SJCRH30 (cell line): Measurements from ENCODE around the gene NCOA6. TPM values are rescaled to one million over a fixed set of nuclear protein-coding genes. Genes with fewer than 3 reads are reported as not detected.

ENCODE experiments used
- DNase-seq, 2 experiments: peaks; one replicate each; pipeline ENCODE4 v3.0.0-alpha.2; 2015 to 2020
- H3K27ac ChIP-seq: fragments of 250-450 bp; sonication (Bioruptor Pico); 2 replicates; pipeline ENCODE4 v1.5.1; 2020; ENCODE audit warnings: mild to moderate bottlenecking, moderate library complexity
- H3K27me3 ChIP-seq: fragments of 250-450 bp; sonication (Bioruptor Pico); 2 replicates; pipeline ENCODE4 v1.5.1; 2020; ENCODE audit warnings: mild to moderate bottlenecking, moderate library complexity
- H3K36me3 ChIP-seq: fragments of 250-450 bp; sonication (Bioruptor Pico); 2 replicates; pipeline ENCODE4 v1.5.1; 2020; ENCODE audit warnings: mild to moderate bottlenecking, moderate library complexity
- H3K4me1 ChIP-seq: fragments of 250-450 bp; sonication (Bioruptor Pico); 2 replicates; pipeline ENCODE4 v1.5.1; 2020; ENCODE audit warnings: mild to moderate bottlenecking, moderate library complexity
- H3K4me3 ChIP-seq: fragments of 250-450 bp; sonication (Bioruptor Pico); 2 replicates; pipeline ENCODE4 v1.5.1; 2020; ENCODE audit warnings: mild to moderate bottlenecking, moderate library complexity
- H3K9me3 ChIP-seq: fragments of 250-450 bp; sonication (Bioruptor Pico); replicated peaks from 2 replicates; pipeline ENCODE4 v1.5.1; 2020; ENCODE audit warnings: mild to moderate bottlenecking, moderate library complexity
- total RNA-seq: library from RNA; depleted of rRNA; stranded (reverse); fragments of >200 nt; shearing (Covaris generic); gene quantifications from 2 replicates; pipeline ENCODE4 v1.2.3, GENCODE V29; 2014

The NCOA6 gene
- total RNA-seq, 1 experiment from 2014 or later, result 21.5 TPM

DNA sequence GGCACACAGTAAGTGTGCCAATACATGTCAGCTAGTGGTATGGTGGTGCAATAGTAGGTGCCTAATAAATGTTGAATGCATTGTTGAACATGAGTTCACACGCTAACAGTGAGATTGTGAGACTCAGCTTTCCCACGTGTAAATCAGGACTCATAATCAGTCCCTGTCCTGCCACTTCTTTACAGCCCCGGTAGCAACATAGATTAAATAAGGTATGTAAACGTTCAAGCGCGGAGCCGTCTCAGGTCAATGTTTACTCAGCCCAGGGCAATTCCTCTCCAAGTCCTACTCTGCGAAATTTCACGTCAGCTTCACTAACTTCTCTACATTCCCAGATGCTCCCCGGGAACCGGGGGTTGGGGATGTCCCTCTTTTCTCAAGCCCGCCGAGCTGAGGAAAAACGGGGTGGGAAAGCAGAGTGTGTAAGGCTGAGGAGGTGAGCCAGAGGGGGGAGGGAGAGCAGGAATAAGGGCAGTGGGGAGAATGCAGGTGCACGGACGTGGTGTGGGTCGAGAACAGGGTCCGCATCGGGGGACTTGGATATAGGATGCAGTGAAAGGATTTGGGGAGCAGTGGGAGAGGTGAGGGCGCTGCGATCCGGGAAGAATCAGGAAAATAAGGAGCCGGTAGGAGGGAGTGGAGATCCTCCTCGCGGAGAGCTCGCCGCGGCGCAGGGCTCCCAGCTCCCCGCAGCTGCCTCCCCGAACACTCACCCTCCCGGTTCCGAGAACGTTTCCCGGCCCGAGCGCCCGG is 121.9 kb downstream of the NCOA6 start:
- Histone ChIP-seq H3K27ac (peak overlapping the region; percentile 70), H3K4me3 (peak overlapping the region; percentile 82), H3K27me3 (no peaks in the 10 kb centered on the region), H3K4me1 (peaks cover 17% of the 10 kb centered on the region), H3K9me3 (no peaks in the 10 kb centered on the region), H3K36me3 (no peaks in the 10 kb centered on the region)
- peak; percentile 46 to 58 for DNase-seq

- H3K36me3 ChIP-seq, result no peaks in the 10 kb centered on the region
- no peaks in the 10 kb centered on the region for H3K27me3 ChIP-seq
- no peaks in the 10 kb centered on the region for H3K9me3 ChIP-seq
- H3K27ac ChIP-seq, result no peak overlapping the region
- H3K4me3 ChIP-seq, result peak overlapping the region; percentile 82
- peaks cover 17% of the 10 kb centered on the region for H3K4me1 ChIP-seq
- DNase-seq, result no peak
Measured at GRCh38 chr20:34703061-34703423, 122.4 kb downstream of the NCOA6 start.

- Histone ChIP-seq H3K9me3 (no peaks in the 10 kb centered on the region), H3K27ac (no peak overlapping the region), H3K4me3 (no peak overlapping the region), H3K36me3 (no peaks in the 10 kb centered on the region), H3K27me3 (no peaks in the 10 kb centered on the region), H3K4me1 (peaks cover 17% of the 10 kb centered on the region)
- DNase-seq, result no peak
Measured at GRCh38 chr20:34701405-34702085, 123.9 kb downstream of the NCOA6 start.

GRCh38 chr20:34693414-34693813 is 132.0 kb downstream of the NCOA6 start:
- H3K9me3 ChIP-seq, result no peaks in the 10 kb centered on the region
- no peak overlapping the region for H3K27ac ChIP-seq
- peaks cover 10% of the 10 kb centered on the region for H3K4me1 ChIP-seq
- no peaks in the 10 kb centered on the region for H3K36me3 ChIP-seq
- H3K27me3 ChIP-seq, result peaks cover 5% of the 10 kb centered on the region; the same call in 1 of the 2 replicates
- DNase-seq, result peak in 1 of 2 experiments; percentile 34
- no peak overlapping the region for H3K4me3 ChIP-seq

DNA sequence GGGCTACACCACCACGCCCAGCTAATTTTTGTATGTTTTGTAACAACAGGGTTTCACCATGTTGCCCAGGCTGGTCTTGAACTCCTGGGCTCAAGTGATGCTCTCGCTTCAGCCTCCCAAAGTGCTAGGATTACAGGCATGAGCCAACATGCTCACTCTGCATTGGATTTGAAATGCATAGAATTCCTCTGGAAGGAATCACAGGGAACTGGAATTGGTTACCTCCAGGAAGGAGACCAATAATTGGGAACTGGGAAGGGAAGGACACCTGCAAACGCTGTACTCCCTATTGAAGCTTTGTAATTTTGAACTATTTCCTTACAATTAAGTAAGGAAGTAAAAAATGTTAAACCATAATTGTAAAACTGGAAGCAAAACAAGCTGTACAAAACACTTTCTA is 133.6 kb downstream of the NCOA6 start:
- Histone ChIP-seq H3K4me3 (no peak overlapping the region), H3K4me1 (peaks cover 10% of the 10 kb centered on the region), H3K27ac (no peak overlapping the region), H3K27me3 (peaks cover 5% of the 10 kb centered on the region; the same call in 1 of the 2 replicates), H3K9me3 (no peaks in the 10 kb centered on the region), H3K36me3 (no peaks in the 10 kb centered on the region)
- DNase-seq, result no peak

DNA sequence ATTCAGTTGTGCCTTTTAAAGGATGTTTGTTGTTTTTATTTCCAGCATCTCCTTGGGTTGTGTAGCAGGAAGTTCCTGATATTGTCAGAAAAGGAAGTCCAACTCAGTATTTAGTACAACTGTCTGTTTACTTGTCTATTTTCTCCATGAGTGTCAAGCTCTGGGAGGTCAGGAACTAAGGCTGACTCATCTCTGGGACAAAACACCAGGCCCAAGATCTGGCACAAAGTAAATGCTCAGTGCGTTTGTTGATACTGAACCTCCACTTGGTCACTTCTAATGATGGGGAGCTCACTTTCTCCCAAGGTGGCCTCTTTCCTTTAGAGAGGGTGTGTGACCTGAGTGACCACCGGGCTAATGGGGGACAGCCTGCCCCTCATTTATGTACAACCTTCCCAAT is 136.0 kb downstream of the NCOA6 start:
- no peaks in the 10 kb centered on the region for H3K9me3 ChIP-seq
- no peaks in the 10 kb centered on the region for H3K36me3 ChIP-seq
- no peak overlapping the region for H3K4me3 ChIP-seq
- 0 out of 2 replicates have a peak, but pooled peaks cover 4% of the 10 kb centered on the region for H3K4me1 ChIP-seq
- DNase-seq, result no peak
- no peak overlapping the region for H3K27ac ChIP-seq
- H3K27me3 ChIP-seq, result peaks cover 5% of the 10 kb centered on the region; the same call in 1 of the 2 replicates

DNA sequence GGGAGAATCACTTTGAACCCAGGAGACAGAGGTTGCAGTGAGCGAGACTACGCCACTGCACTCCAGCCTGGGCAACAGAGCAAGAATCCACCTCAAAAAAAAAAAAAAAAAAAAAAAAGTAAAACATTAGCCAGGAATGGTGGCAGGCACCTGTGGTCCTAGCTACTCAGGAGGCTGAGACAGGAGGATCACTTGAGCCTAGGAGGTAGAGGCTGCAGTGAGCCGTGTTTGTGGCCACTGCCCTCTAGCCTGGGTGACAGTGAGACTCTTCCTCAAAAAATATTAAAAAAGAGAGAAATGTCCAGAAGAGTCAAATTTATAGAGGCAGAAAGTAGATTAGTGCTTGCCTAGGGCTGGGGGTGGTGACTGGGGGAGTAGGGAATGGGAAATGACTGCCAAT is 141.8 kb downstream of the NCOA6 start:
- H3K36me3 ChIP-seq, result no peaks in the 10 kb centered on the region
- no peak overlapping the region for H3K27ac ChIP-seq
- peaks cover 3% of the 10 kb centered on the region; the same call in 1 of the 2 replicates for H3K4me1 ChIP-seq
- no peak overlapping the region for H3K4me3 ChIP-seq
- no peaks in the 10 kb centered on the region for H3K27me3 ChIP-seq
- DNase-seq, result no peak
- H3K9me3 ChIP-seq, result no peaks in the 10 kb centered on the region; the same call in 1 of the 2 replicates

GRCh38 chr20:34680586-34681175 is 144.8 kb downstream of the NCOA6 start:
- no peaks in the 10 kb centered on the region; the same call in 1 of the 2 replicates for H3K9me3 ChIP-seq
- H3K4me1 ChIP-seq, result peaks cover 4% of the 10 kb centered on the region
- no peaks in the 10 kb centered on the region for H3K27me3 ChIP-seq
- DNase-seq, result no peak
- no peak overlapping the region for H3K4me3 ChIP-seq
- no peak overlapping the region for H3K27ac ChIP-seq
- no peaks in the 10 kb centered on the region for H3K36me3 ChIP-seq

- Histone ChIP-seq H3K27ac (peak within 1 kb of the TSS; percentile 71), H3K27me3 (no peaks in the 10 kb centered on the region), H3K4me1 (peaks cover 8% of the 10 kb centered on the region), H3K9me3 (no peaks in the 10 kb centered on the region; the same call in 1 of the 2 replicates), H3K4me3 (peak within 1 kb of the TSS; percentile 86), H3K36me3 (no peaks in the 10 kb centered on the region)
- DNase-seq, result peak; percentile 98 to 99
Measured at GRCh38 chr20:34676642-34677373, 148.6 kb downstream of the NCOA6 start, which contains the start of gene PIGU. TSS of gene PIGU (minus strand) at chr20:34677092. CDS start at chr20:34677085, 7 bp downstream.

GRCh38 chr20:34675993-34676641 is 149.3 kb downstream of the NCOA6 start:
- Histone ChIP-seq H3K4me3 (peak overlapping the region; percentile 86), H3K27ac (peak overlapping the region; percentile 1; the same call in 1 of the 2 replicates), H3K4me1 (peaks cover 8% of the 10 kb centered on the region), H3K9me3 (no peaks in the 10 kb centered on the region; the same call in 1 of the 2 replicates), H3K36me3 (no peaks in the 10 kb centered on the region), H3K27me3 (no peaks in the 10 kb centered on the region)
- no peak for DNase-seq

GRCh38 chr20:34675561-34675960 is 149.9 kb downstream of the NCOA6 start:
- Histone ChIP-seq H3K4me1 (peaks cover 8% of the 10 kb centered on the region), H3K27me3 (no peaks in the 10 kb centered on the region), H3K4me3 (peak overlapping the region; percentile 86), H3K36me3 (no peaks in the 10 kb centered on the region), H3K27ac (no peak overlapping the region), H3K9me3 (no peaks in the 10 kb centered on the region; the same call in 1 of the 2 replicates)
- DNase-seq, result peak in 1 of 2 experiments; percentile 45

- no peak for DNase-seq
- no peak overlapping the region for H3K27ac ChIP-seq
- H3K36me3 ChIP-seq, result no peaks in the 10 kb centered on the region
- no peaks in the 10 kb centered on the region for H3K9me3 ChIP-seq
- H3K4me3 ChIP-seq, result no peak overlapping the region
- H3K4me1 ChIP-seq, result peaks cover 5% of the 10 kb centered on the region; the same call in 1 of the 2 replicates
- no peaks in the 10 kb centered on the region for H3K27me3 ChIP-seq
Measured at GRCh38 chr20:34673412-34673811, 152.0 kb downstream of the NCOA6 start.

- H3K9me3 ChIP-seq, result no peaks in the 10 kb centered on the region
- H3K27ac ChIP-seq, result no peak overlapping the region
- no peak overlapping the region for H3K4me3 ChIP-seq
- no peaks in the 10 kb centered on the region for H3K36me3 ChIP-seq
- no peaks in the 10 kb centered on the region for H3K27me3 ChIP-seq
- DNase-seq, result no peak
- H3K4me1 ChIP-seq, result no peaks in the 10 kb centered on the region
Measured at GRCh38 chr20:34669094-34669493, 156.4 kb downstream of the NCOA6 start.
